GM18502 (cell line): ENCODE measurements around the gene KCNMA1.

Experiments
- ATAC-seq: cut with Tn5 transposase; IDR thresholded peaks from one replicate; pipeline ENCODE4 v1.9.1; 2021; ENCODE audit warnings: mild to moderate bottlenecking; ENCODE audit not compliant: unreplicated experiment, poor library complexity

The KCNMA1 gene

GRCh38 chr10:77120666-77121376 is 516.8 kb downstream of the KCNMA1 start:
- no peak for ATAC-seq

GRCh38 chr10:77120012-77120411 is 517.6 kb downstream of the KCNMA1 start:
- ATAC-seq = no peak

GRCh38 chr10:77118603-77119282 is 518.9 kb downstream of the KCNMA1 start:
- ATAC-seq = no peak

- ATAC-seq = no peak
Measured at GRCh38 chr10:77117501-77117900, 520.1 kb downstream of the KCNMA1 start.

GRCh38 chr10:77116904-77117303 is 520.7 kb downstream of the KCNMA1 start:
- ATAC-seq = no peak

- no peak for ATAC-seq
Measured at GRCh38 chr10:77114181-77114821, 523.3 kb downstream of the KCNMA1 start.

- ATAC-seq = peak; percentile 62
Measured at GRCh38 chr10:77111611-77112550, 525.7 kb downstream of the KCNMA1 start.

GRCh38 chr10:77110757-77111156 is 526.9 kb downstream of the KCNMA1 start:
- no peak for ATAC-seq

- no peak for ATAC-seq
Measured at GRCh38 chr10:77109351-77109994, 528.1 kb downstream of the KCNMA1 start.

GRCh38 chr10:77106676-77107075 is 530.9 kb downstream of the KCNMA1 start:
- ATAC-seq = no peak

- ATAC-seq = no peak
Measured at GRCh38 chr10:77105761-77106221, 531.8 kb downstream of the KCNMA1 start.

- ATAC-seq = no peak
Measured at GRCh38 chr10:77104459-77104980, 533.1 kb downstream of the KCNMA1 start.

GRCh38 chr10:77103213-77103612 is 534.4 kb downstream of the KCNMA1 start:
- ATAC-seq = no peak

GRCh38 chr10:77101341-77101740 is 536.3 kb downstream of the KCNMA1 start:
- ATAC-seq = no peak

- ATAC-seq = no peak
Measured at GRCh38 chr10:77099136-77099535, 538.5 kb downstream of the KCNMA1 start.

GRCh38 chr10:77097625-77098024 is 540.0 kb downstream of the KCNMA1 start:
- ATAC-seq = no peak

- no peak for ATAC-seq
Measured at GRCh38 chr10:77093126-77093525, 544.5 kb downstream of the KCNMA1 start.

GRCh38 chr10:77091597-77092165 is 545.9 kb downstream of the KCNMA1 start:
- ATAC-seq = no peak
